Upper lobe of left lung (tissue), 4 donors: ENCODE data around the gene POFUT1.

ENCODE experiments used
- CTCF ChIP-seq, 6 experiments: fragments of 450-650 bp in 4 of 6; fragments of 200-600 bp in 2 of 6; sonication (generic) in 2 of 6; IDR thresholded peaks; one replicate each; pipeline ENCODE4 v1.5.1; 2016 to 2019; ENCODE audit warnings: antibody characterized with exemption in 6 of 6
- EP300 ChIP-seq, 4 donors: sonication (generic); formaldehyde crosslinking; IDR thresholded peaks; one replicate each; pipeline ENCODE4 v1.5.1; 2017; ENCODE audit warnings: antibody characterized with exemption in 4 of 4, control low read depth in 2 of 4
- POLR2AphosphoS5 ChIP-seq, 2 donors: sonication (generic); formaldehyde crosslinking; IDR thresholded peaks; one replicate each; pipeline ENCODE4 v1.5.1; 2017; ENCODE audit warnings: antibody characterized with exemption in 2 of 2

GRCh38 chr20:32160341-32160740, 47.3 kb upstream of the POFUT1 start:
- TF ChIP-seq CTCF (IDR thresholded peaks at IDR 0.05) (no peak), EP300 (IDR thresholded peaks at IDR 0.05) (no peak), POLR2AphosphoS5 (IDR thresholded peaks at IDR 0.05) (no peak)
